SK-N-SH (cell line): ENCODE measurements around the gene NBEA. TPM values are rescaled to one million over a fixed set of nuclear protein-coding genes. Genes with fewer than 3 reads are reported as not detected.

Experiments
- CTCF ChIA-PET: fragments of 300-600, 350-600 bp; formaldehyde crosslinking; extraction: SDS; loops from one replicate; lab custom pipeline; 2021; lab: Yijun Ruan, JAX
- POLR2A ChIA-PET: fragments of 350-600 bp; sonication (Branson Sonifier 250); formaldehyde crosslinking; extraction: SDS; loops from one replicate; lab custom pipeline; 2020; ENCODE audit warnings: antibody characterized with exemption, inconsistent platforms; lab: Yijun Ruan, JAX
- DNase-seq: peaks from one replicate; pipeline ENCODE4 v3.0.0; 2012
- H2AFZ ChIP-seq: fragments of 200-600 bp; sonication (generic); 2 replicates; pipeline ENCODE4 v1.8.1; 2016; ENCODE audit warnings: antibody characterized with exemption, mild to moderate bottlenecking, low read depth
- H3F3A ChIP-seq: fragments of 200-600 bp; sonication (generic); replicated peaks from 2 replicates; pipeline ENCODE3; 2016; ENCODE audit warnings: antibody characterized with exemption, mild to moderate bottlenecking; ENCODE audit not compliant: insufficient read depth
- H3K27ac ChIP-seq, 2 experiments: fragments of 200-500 bp in 1 of 2; fragments of 200-600 bp in 1 of 2; sonication (Bioruptor generic) in 1 of 2; sonication (generic), shearing (Covaris generic) in 1 of 2; 2 replicates each; pipeline versions ENCODE4 v1.5.1 to v1.6.1; 2014 to 2016; ENCODE audit warnings: low read depth in 2 of 2, inconsistent platforms in 1 of 2, low read length in 1 of 2, mild to moderate bottlenecking in 1 of 2, mixed read lengths in 1 of 2
- H3K27me3 ChIP-seq: fragments of 200-600 bp; sonication (generic), shearing (Covaris generic); 2 replicates; pipeline ENCODE4 v1.6.1; 2016; ENCODE audit warnings: mixed run types; ENCODE audit not compliant: insufficient read depth
- H3K36me3 ChIP-seq, 2 experiments: fragments of 200-500 bp in 1 of 2; fragments of 200-600 bp in 1 of 2; sonication (Bioruptor generic) in 1 of 2; sonication (generic) in 1 of 2; replicated peaks in 1 of 2; 2 replicates each; pipeline versions ENCODE3 to v1.5.1; 2014 to 2016; ENCODE audit warnings: low read length in 1 of 2, mild to moderate bottlenecking in 1 of 2; ENCODE audit not compliant: insufficient read depth in 2 of 2, control insufficient read depth in 1 of 2
- H3K4me1 ChIP-seq, 2 experiments: fragments of 200-500 bp in 1 of 2; fragments of 200-600 bp in 1 of 2; sonication (Bioruptor generic) in 1 of 2; sonication (generic), shearing (Covaris generic) in 1 of 2; 2 replicates each; pipeline versions ENCODE4 v1.5.1 to v1.6.1; 2014 to 2016; ENCODE audit warnings: low read depth in 1 of 2, low read length in 1 of 2, mixed run types in 1 of 2; ENCODE audit not compliant: insufficient read depth in 2 of 2, control insufficient read depth in 1 of 2
- H3K4me2 ChIP-seq: fragments of 200-600 bp; sonication (generic), shearing (Covaris generic); 2 replicates; pipeline ENCODE4 v1.6.1; 2017; ENCODE audit warnings: mixed run types
- H3K4me3 ChIP-seq, 2 experiments: fragments of 200-500 bp in 1 of 2; fragments of 200-600 bp in 1 of 2; sonication (Bioruptor generic) in 1 of 2; sonication (generic), shearing (Covaris generic) in 1 of 2; 2 replicates each; pipeline versions ENCODE4 v1.5.1 to v1.8.1; 2014 to 2016; ENCODE audit warnings: low read depth in 2 of 2, inconsistent platforms in 1 of 2, low read length in 1 of 2, mild to moderate bottlenecking in 1 of 2, mixed read lengths in 1 of 2, moderate library complexity in 1 of 2
- H3K79me2 ChIP-seq: fragments of 200-600 bp; sonication (generic); 2 replicates; pipeline ENCODE4 v1.8.1; 2017; ENCODE audit warnings: mild to moderate bottlenecking; ENCODE audit not compliant: insufficient read depth
- H3K9ac ChIP-seq: fragments of 200-600 bp; sonication (generic); 2 replicates; pipeline ENCODE4 v1.6.1; 2017; ENCODE audit warnings: mixed run types
- H3K9me2 ChIP-seq: fragments of 200-600 bp; sonication (generic); 2 replicates; pipeline ENCODE4 v1.6.1; 2017; ENCODE audit warnings: mixed run types
- H3K9me3 ChIP-seq: fragments of 200-600 bp; sonication (generic); 2 replicates; pipeline ENCODE4 v1.6.1; 2017; ENCODE audit warnings: mixed run types, mild to moderate bottlenecking, moderate library complexity
- H4K20me1 ChIP-seq: fragments of 200-600 bp; sonication (generic); 2 replicates; pipeline ENCODE4 v1.6.1; 2017; ENCODE audit warnings: mild to moderate bottlenecking, mixed run types; ENCODE audit not compliant: insufficient read depth
- CHD2 ChIP-seq: fragments of 150-350 bp; IDR thresholded peaks from 2 replicates; pipeline ENCODE4 v1.6.1; 2018; ENCODE audit warnings: low read length; ENCODE audit not compliant: partially characterized antibody
- ELF1 ChIP-seq: IDR thresholded peaks from 2 replicates; pipeline ENCODE4 v1.4.0; 2012
- EP300 ChIP-seq, 2 experiments: IDR thresholded peaks; 2 replicates each; pipeline versions ENCODE4 v1.4.0 to v1.6.1; 2012; ENCODE audit warnings: borderline replicate concordance in 1 of 2, low read depth in 1 of 2, low read length in 1 of 2
- FOSL2 ChIP-seq: IDR thresholded peaks from 2 replicates; pipeline ENCODE4 v1.4.0; 2012; ENCODE audit warnings: low read depth, mild to moderate bottlenecking, moderate library complexity, borderline replicate concordance
- FOXJ3 ChIP-seq: sonication (generic); formaldehyde crosslinking; IDR thresholded peaks from 2 replicates; pipeline ENCODE4 v1.5.1; 2020; ENCODE audit warnings: mild to moderate bottlenecking, missing genetic modification reagents
- FOXM1 ChIP-seq: IDR thresholded peaks from 2 replicates; pipeline ENCODE4 v1.4.0; 2012; ENCODE audit warnings: low read depth, mild to moderate bottlenecking
- GABPA ChIP-seq: IDR thresholded peaks from 2 replicates; pipeline ENCODE4 v1.4.0; 2012; ENCODE audit warnings: low read depth, mild to moderate bottlenecking
- JUND ChIP-seq: IDR thresholded peaks from 2 replicates; pipeline ENCODE4 v1.4.0; 2012
- NFIC ChIP-seq: IDR thresholded peaks from 2 replicates; pipeline ENCODE4 v1.4.0; 2012; ENCODE audit warnings: borderline replicate concordance
- NRF1 ChIP-seq: IDR thresholded peaks from 2 replicates; pipeline ENCODE4 v1.6.1; 2012; ENCODE audit warnings: low read depth, mild to moderate bottlenecking, low read length
- POLR2AphosphoS5 ChIP-seq: IDR thresholded peaks from 2 replicates; pipeline ENCODE4 v1.6.1; 2012; ENCODE audit warnings: low read depth, low read length
- RAD21 ChIP-seq: IDR thresholded peaks from 2 replicates; pipeline ENCODE4 v1.6.1; 2012; ENCODE audit warnings: mild to moderate bottlenecking, low read length
- RCOR1 ChIP-seq: fragments of 150-350 bp; IDR thresholded peaks from 2 replicates; pipeline ENCODE4 v1.6.1; 2017; ENCODE audit warnings: antibody characterized with exemption, low read length
- RFX5 ChIP-seq: IDR thresholded peaks from 2 replicates; pipeline ENCODE4 v1.6.1; 2012; ENCODE audit warnings: mild to moderate bottlenecking, improper control_type of control experiment, low read length
- RXRA ChIP-seq: IDR thresholded peaks from 2 replicates; pipeline ENCODE4 v1.4.0; 2012; ENCODE audit warnings: low read depth, mild to moderate bottlenecking, borderline replicate concordance
- SIN3A ChIP-seq: IDR thresholded peaks from 2 replicates; pipeline ENCODE4 v1.6.1; 2012; ENCODE audit warnings: low read depth, mild to moderate bottlenecking, low read length, moderate library complexity, borderline replicate concordance
- SMC3 ChIP-seq: IDR thresholded peaks from 2 replicates; pipeline ENCODE4 v1.6.1; 2012; ENCODE audit warnings: low read depth, low read length, improper control_type of control experiment
- TAF1 ChIP-seq: IDR thresholded peaks from 2 replicates; pipeline ENCODE4 v1.6.1; 2012; ENCODE audit warnings: low read depth, mild to moderate bottlenecking, low read length, moderate library complexity, borderline replicate concordance
- TCF12 ChIP-seq: IDR thresholded peaks from 2 replicates; pipeline ENCODE4 v1.4.0; 2012
- YY1 ChIP-seq: IDR thresholded peaks from 2 replicates; pipeline ENCODE4 v1.4.0; 2012; ENCODE audit warnings: low read depth, mild to moderate bottlenecking
- WGBS: methylation state at CpG from one replicate; pipeline ENCODE4 v1.1.6; 2017; ENCODE audit warnings: low lambda C conversion rate; 5-methylcytosine and 5-hydroxymethylcytosine counted together
- polyA plus RNA-seq, 3 experiments: library from polyadenylated mRNA; depleted of rRNA; stranded (reverse); fragments of >200 nt; gene quantifications; 2 replicates each; pipeline ENCODE4 v1.2.3, GENCODE V29; 2012
- TF ChIP-seq, protein P1 (sequence below): IDR thresholded peaks from 2 replicates; pipeline ENCODE4 v1.4.0; 2012; ENCODE audit warnings: low read depth, borderline replicate concordance
- TF ChIP-seq, protein P2 (sequence below): IDR thresholded peaks from 2 replicates; pipeline ENCODE4 v1.4.0; 2012; ENCODE audit warnings: low read depth

Gene NBEA
- polyA plus RNA-seq, 1 of the 3 experiments (the other 2 are of a cell fraction) = 12.3 TPM

DNA sequence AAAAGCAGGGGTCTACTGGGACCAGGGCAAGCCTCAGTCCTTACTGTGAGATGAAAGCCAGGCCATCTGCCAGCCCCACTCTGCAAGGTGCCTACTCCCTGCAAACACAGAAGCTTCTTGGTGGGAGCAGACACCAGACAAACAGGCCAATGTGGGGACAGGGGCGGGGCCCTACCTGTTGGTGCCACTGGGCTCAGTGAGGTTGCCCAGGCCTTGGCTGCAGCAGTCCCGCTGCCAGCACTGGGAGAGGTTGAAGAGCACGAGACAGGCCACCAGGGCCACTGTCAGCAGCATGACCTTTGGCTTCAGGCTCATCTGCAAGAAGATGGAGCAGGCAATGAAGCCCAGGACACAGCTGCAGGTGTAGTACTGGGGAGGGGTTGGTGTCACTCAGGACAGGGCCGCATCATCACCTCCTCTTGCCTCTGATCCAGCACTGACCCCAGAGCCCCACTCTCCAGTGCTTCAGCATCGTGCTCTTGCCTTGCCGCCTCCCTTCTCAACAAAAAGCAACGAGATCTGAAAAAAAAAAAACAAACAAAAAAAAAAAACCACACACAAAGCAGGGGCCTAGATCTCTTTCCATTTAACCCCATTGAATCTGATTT, 72.6 kb downstream of the NBEA start:
- no peak overlapping the region for H3K4me2 ChIP-seq
- TF ChIP-seq CHD2 (no peak), JUND (no peak), RAD21 (no peak), SIN3A (no peak), NFIC (no peak), FOSL2 (no peak), POLR2AphosphoS5 (no peak), TAF1 (no peak), FOXM1 (no peak), EP300 (IDR thresholded peaks at IDR 0.05; ENCODE audit: borderline replicate concordance in 1 of 2, low read depth in 1 of 2, low read length in 1 of 2) (no peak), TCF12 (no peak), GABPA (no peak), RCOR1 (no peak)
- TF ChIP-seq, protein P1, sequence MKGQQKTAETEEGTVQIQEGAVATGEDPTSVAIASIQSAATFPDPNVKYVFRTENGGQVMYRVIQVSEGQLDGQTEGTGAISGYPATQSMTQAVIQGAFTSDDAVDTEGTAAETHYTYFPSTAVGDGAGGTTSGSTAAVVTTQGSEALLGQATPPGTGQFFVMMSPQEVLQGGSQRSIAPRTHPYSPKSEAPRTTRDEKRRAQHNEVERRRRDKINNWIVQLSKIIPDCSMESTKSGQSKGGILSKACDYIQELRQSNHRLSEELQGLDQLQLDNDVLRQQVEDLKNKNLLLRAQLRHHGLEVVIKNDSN = no peak
- TF ChIP-seq, protein P2, sequence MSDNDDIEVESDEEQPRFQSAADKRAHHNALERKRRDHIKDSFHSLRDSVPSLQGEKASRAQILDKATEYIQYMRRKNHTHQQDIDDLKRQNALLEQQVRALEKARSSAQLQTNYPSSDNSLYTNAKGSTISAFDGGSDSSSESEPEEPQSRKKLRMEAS = no peak
- H3K79me2 ChIP-seq = no peaks in the 10 kb centered on the region; the same call in 1 of the 2 replicates
- no peak for DNase-seq
- H3K36me3 ChIP-seq = no peaks in the 10 kb centered on the region
- no peaks in the 10 kb centered on the region for H3K9me2 ChIP-seq
- no peak overlapping the region for H3K4me3 ChIP-seq
- ChIA-PET POLR2A (no interaction called here), CTCF (interaction anchor here (0.6 kb wide), 1 partner anchor 631 kb away, joined by 3 read pairs; no protein-coding TSS in a partner anchor)
- H3K27me3 ChIP-seq = no peaks in the 10 kb centered on the region
- H3K9ac ChIP-seq = no peak overlapping the region
- peaks cover 0 to 6% of the 10 kb centered on the region in 2 experiments; a peak in 1 of 4 replicates for H3K4me1 ChIP-seq
- 81% methylated on average over 4 of the region's 7 CpGs for WGBS
- H2AFZ ChIP-seq = no peak overlapping the region
- no peak overlapping the region; a peak in 1 of 4 replicates for H3K27ac ChIP-seq
- H3K9me3 ChIP-seq = no peaks in the 10 kb centered on the region
- H3F3A ChIP-seq = peaks cover 3% of the 10 kb centered on the region
- H4K20me1 ChIP-seq = no peaks in the 10 kb centered on the region

DNA sequence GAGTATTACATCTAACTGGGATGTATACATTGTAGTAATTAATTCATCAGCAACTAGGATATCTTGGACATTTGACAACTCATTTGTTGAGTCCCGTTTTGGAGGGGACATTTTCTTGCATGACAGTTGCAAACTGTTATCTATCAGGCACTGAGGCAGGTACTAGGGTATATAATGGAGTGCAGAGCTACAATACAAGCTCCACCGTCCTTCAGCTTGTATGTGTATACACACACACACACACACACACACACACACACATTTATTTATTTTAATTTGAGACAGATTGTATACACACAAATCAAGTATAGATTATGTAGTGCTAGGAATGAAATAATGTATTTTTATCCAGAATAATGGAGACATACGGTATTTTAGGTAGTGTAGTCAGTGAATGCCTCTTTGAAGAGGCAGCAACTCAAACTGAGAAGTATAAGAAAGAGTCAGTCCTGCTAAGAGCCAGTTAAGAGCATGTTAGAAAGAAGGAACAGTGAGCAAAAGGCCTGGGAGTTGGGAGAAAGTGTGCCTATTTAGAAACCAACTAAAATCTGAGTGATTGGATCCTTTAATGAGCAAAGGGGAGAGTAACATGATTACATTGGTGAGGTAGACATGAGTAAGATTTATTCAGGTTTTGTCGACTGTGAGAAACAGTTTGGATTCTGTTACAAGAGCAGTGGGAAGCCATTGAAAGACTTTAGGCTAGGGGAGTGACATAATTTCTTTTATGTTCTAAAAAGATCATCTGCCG, 74.5 kb downstream of the NBEA start:
- Histone ChIP-seq H3K4me2 (no peak overlapping the region), H3K27ac (no peak overlapping the region)

More for the DNA sequence above, 74.5 kb downstream of the NBEA start:
- Histone ChIP-seq H3F3A (peaks cover 3% of the 10 kb centered on the region), H4K20me1 (no peaks in the 10 kb centered on the region), H3K4me1 (peaks cover 0 to 6% of the 10 kb centered on the region in 2 experiments; a peak in 1 of 4 replicates), H3K36me3 (no peaks in the 10 kb centered on the region), H2AFZ (no peak overlapping the region), H3K9ac (no peak overlapping the region), H3K79me2 (no peaks in the 10 kb centered on the region; the same call in 1 of the 2 replicates), H3K4me3 (no peak overlapping the region), H3K9me2 (no peaks in the 10 kb centered on the region), H3K27me3 (no peaks in the 10 kb centered on the region), H3K9me3 (0 out of 2 replicates have a peak, but pooled peaks cover 3% of the 10 kb centered on the region)
- DNase-seq = no peak
- ChIA-PET CTCF (no interaction called here), POLR2A (no interaction called here)
- 82% methylated on average over 5 of the region's 5 CpGs for WGBS
- TF ChIP-seq RFX5 = no peak
- TF ChIP-seq NRF1 = no peak
- no peak for TF ChIP-seq FOXJ3 (CRISPR knock-in tag)
- TF ChIP-seq RXRA = no peak
- TF ChIP-seq ELF1 = no peak
- TF ChIP-seq SMC3 = no peak
- no peak for TF ChIP-seq YY1
